HepG2 (cell line): ENCODE data around the gene ZBTB2. TPM values are rescaled to one million over a fixed set of nuclear protein-coding genes. Genes with fewer than 3 reads are reported as not detected.

Source experiments
- ASH2L ChIP-seq: fragments of 300-600, 200-600 bp; sonication (generic); IDR thresholded peaks from 2 replicates; pipeline ENCODE4 v1.7.0; 2017; ENCODE audit warnings: low read depth, mild to moderate bottlenecking, moderate library complexity, mixed read lengths, low read length; ENCODE audit not compliant: insufficient read length
- ATAD3A ChIP-seq: sonication (generic); formaldehyde crosslinking; IDR thresholded peaks from 2 replicates; pipeline ENCODE4 v1.4.0; 2020; ENCODE audit warnings: missing genetic modification reagents
- FOXK1 ChIP-seq: sonication (generic); formaldehyde crosslinking; IDR thresholded peaks from 2 replicates; pipeline ENCODE4 v1.4.0; 2020; ENCODE audit warnings: low read depth, missing genetic modification reagents, borderline replicate concordance
- HES4 ChIP-seq: sonication (generic); formaldehyde crosslinking; IDR thresholded peaks from 2 replicates; pipeline ENCODE4 v1.9.0; 2021; ENCODE audit warnings: mild to moderate bottlenecking, missing genetic modification reagents, borderline replicate concordance
- MBD4 ChIP-seq: IDR thresholded peaks from 2 replicates; pipeline ENCODE4 v1.6.1; 2012; ENCODE audit warnings: low read length, inconsistent platforms, borderline replicate concordance
- MNT ChIP-seq: fragments of 450-650 bp; IDR thresholded peaks from 2 replicates; pipeline ENCODE4 v1.6.1; 2016
- NCOA1 ChIP-seq: sonication (generic); formaldehyde crosslinking; IDR thresholded peaks from 2 replicates; pipeline ENCODE4 v1.9.0; 2021; ENCODE audit warnings: missing genetic modification reagents
- NCOA2 ChIP-seq: sonication (generic); formaldehyde crosslinking; IDR thresholded peaks from 2 replicates; pipeline ENCODE4 v1.8.0; 2022; ENCODE audit warnings: inconsistent platforms
- NFKBIZ ChIP-seq: IDR thresholded peaks from 2 replicates; pipeline ENCODE4 v1.6.1; 2018; ENCODE audit warnings: missing genetic modification reagents, missing compliant biosample characterization
- NR2F1 ChIP-seq, 2 experiments: fragments of 450-650 bp in 1 of 2; formaldehyde crosslinking in 1 of 2; IDR thresholded peaks; 2 replicates each; pipeline versions ENCODE4 v1.5.0 to v1.6.1; 2016 to 2020; ENCODE audit warnings: mild to moderate bottlenecking in 1 of 2, missing compliant biosample characterization in 1 of 2, missing genetic modification reagents in 1 of 2, moderate library complexity in 1 of 2
- PHB2 ChIP-seq: fragments of 450-650 bp; IDR thresholded peaks from 2 replicates; pipeline ENCODE4 v1.6.1; 2018; ENCODE audit not compliant: partially characterized antibody
- RFXAP ChIP-seq: sonication (generic); formaldehyde crosslinking; IDR thresholded peaks from 2 replicates; pipeline ENCODE4 v1.4.0; 2020; ENCODE audit warnings: missing genetic modification reagents, borderline replicate concordance
- SIX1 ChIP-seq: sonication (generic); formaldehyde crosslinking; IDR thresholded peaks from 2 replicates; pipeline ENCODE4 v1.4.0; 2020; ENCODE audit warnings: missing genetic modification reagents, borderline replicate concordance
- SOX13 ChIP-seq, 3 experiments: fragments of 450-650 bp in 1 of 3; sonication (generic) in 1 of 3; formaldehyde crosslinking in 1 of 3; IDR thresholded peaks in 2 of 3; conservative IDR thresholded peaks in 1 of 3; 2 replicates each; pipeline versions ENCODE4 v1.5.0 to v1.6.1; 2016 to 2020; ENCODE audit warnings: antibody characterized with exemption in 1 of 3, mild to moderate bottlenecking in 1 of 3, missing compliant biosample characterization in 1 of 3, missing genetic modification reagents in 1 of 3, moderate library complexity in 1 of 3
- SP5 ChIP-seq: IDR thresholded peaks from 2 replicates; pipeline ENCODE4 v1.6.1; 2016; ENCODE audit warnings: low read depth, borderline replicate concordance
- TEF ChIP-seq: sonication (generic); formaldehyde crosslinking; IDR thresholded peaks from 2 replicates; pipeline ENCODE4 v1.5.0; 2020; ENCODE audit warnings: missing genetic modification reagents
- ZBTB7A ChIP-seq: sonication (generic); formaldehyde crosslinking; IDR thresholded peaks from 2 replicates; pipeline ENCODE4 v1.8.0; 2022; ENCODE audit warnings: mild to moderate bottlenecking, missing genetic modification reagents
- ZNF143 ChIP-seq: sonication (generic); formaldehyde crosslinking; IDR thresholded peaks from 2 replicates; pipeline ENCODE4 v1.4.0; 2020; ENCODE audit warnings: missing genetic modification reagents
- ZNF205 ChIP-seq: IDR thresholded peaks from 2 replicates; pipeline ENCODE4 v1.6.1; 2018; ENCODE audit warnings: missing biosample characterization, missing genetic modification reagents
- ZNF251 ChIP-seq: sonication (generic); formaldehyde crosslinking; IDR thresholded peaks from 2 replicates; pipeline ENCODE4 v1.9.0; 2021; ENCODE audit warnings: mild to moderate bottlenecking, missing genetic modification reagents
- ZNF264 ChIP-seq: sonication (generic); formaldehyde crosslinking; IDR thresholded peaks from 2 replicates; pipeline ENCODE4 v1.4.0; 2020; ENCODE audit warnings: missing genetic modification reagents
- ZNF274 ChIP-seq: sonication (generic); formaldehyde crosslinking; IDR thresholded peaks from 2 replicates; pipeline ENCODE4 v1.5.1; 2020; ENCODE audit warnings: mild to moderate bottlenecking, missing genetic modification reagents
- ZNF382 ChIP-seq: sonication (generic); formaldehyde crosslinking; IDR thresholded peaks from 2 replicates; pipeline ENCODE4 v1.5.0; 2020; ENCODE audit warnings: missing genetic modification reagents, mild to moderate bottlenecking, borderline replicate concordance
- ZNF512 ChIP-seq: sonication (generic); formaldehyde crosslinking; IDR thresholded peaks from 2 replicates; pipeline ENCODE4 v1.4.0; 2020; ENCODE audit warnings: mild to moderate bottlenecking, missing genetic modification reagents
- ZNF550 ChIP-seq: sonication (generic); formaldehyde crosslinking; IDR thresholded peaks from 2 replicates; pipeline ENCODE4 v1.4.0; 2020; ENCODE audit warnings: mild to moderate bottlenecking, missing genetic modification reagents, borderline replicate concordance
- ZNF558 ChIP-seq: sonication (generic); formaldehyde crosslinking; IDR thresholded peaks from 2 replicates; pipeline ENCODE4 v1.9.0; 2022; ENCODE audit warnings: mild to moderate bottlenecking, missing genetic modification reagents, borderline replicate concordance
- ZNF749 ChIP-seq: sonication (generic); formaldehyde crosslinking; IDR thresholded peaks from 2 replicates; pipeline ENCODE4 v1.8.0; 2022; ENCODE audit warnings: mild to moderate bottlenecking, missing genetic modification reagents, moderate library complexity, borderline replicate concordance
- polyA plus RNA-seq, 8 experiments: library from polyadenylated mRNA; depleted of rRNA in 3 of 8; stranded (reverse) in 7 of 8; unstranded in 1 of 8; fragments of >200 nt; fragmentation: Illumina TruSeq in 4 of 8; extraction: Trizol in 4 of 8; gene quantifications; 2 replicates each; pipeline versions ENCODE4 v1.2.1 to v1.2.3, GENCODE V29; 2011 to 2016; ENCODE audit warnings: low read depth in 4 of 8, missing spikeins in 1 of 8, mixed read lengths in 1 of 8; ENCODE audit not compliant: insufficient read depth in 1 of 8
- total RNA-seq, 5 experiments: library from RNA; depleted of rRNA; stranded (reverse); fragments of >200 nt; fragmentation: Illumina TruSeq; extraction: Trizol; gene quantifications; 2 replicates each; pipeline ENCODE4 v1.2.3, GENCODE V29; 2016; ENCODE audit warnings: low read depth in 1 of 5

Gene ZBTB2
- total and polyA plus RNA-seq, 2 of the 13 experiments (the other 11 are each of a cell fraction or from before 2014, with no cell fraction given), result 15.4 to 22.8 TPM

- TF ChIP-seq SOX13 (IDR thresholded peaks at IDR 0.05) (no peak), SOX13 (CRISPR knock-in tag; conservative IDR thresholded peaks at IDR 0.05 in 1 of 2, IDR thresholded peaks at IDR 0.05 in 1 of 2) (peak in 1 of 2 experiments; percentile 48; a peak in 1 of 4 replicates), ZNF264 (CRISPR knock-in tag) (no peak; the same call in 1 of the 2 replicates), NFKBIZ (0 out of 2 replicates have a peak, but pooled peaks have one; percentile 22), SIX1 (CRISPR knock-in tag) (peak; percentile 33; the same call in 1 of the 2 replicates), ATAD3A (no peak), ZNF382 (CRISPR knock-in tag) (no peak), ZNF251 (no peak), ZNF205 (no peak; the same call in 1 of the 2 replicates), NCOA1 (CRISPR knock-in tag) (no peak), PHB2 (no peak), ZNF143 (CRISPR knock-in tag) (peak; percentile 57; the same call in 1 of the 2 replicates), TEF (CRISPR knock-in tag) (peak; percentile 8; the same call in 1 of the 2 replicates), RFXAP (peak; percentile 77; the same call in 1 of the 2 replicates), FOXK1 (CRISPR knock-in tag) (peak; percentile 64), ZNF558 (CRISPR knock-in tag) (no peak), ZNF749 (CRISPR knock-in tag) (peak; percentile 78; the same call in 1 of the 2 replicates), MNT (peak; percentile 47; the same call in 1 of the 2 replicates), NCOA2 (CRISPR knock-in tag) (peak; percentile 35; the same call in 1 of the 2 replicates), ZNF274 (CRISPR knock-in tag) (0 out of 2 replicates have a peak, but pooled peaks have one; percentile 21), SP5 (CRISPR knock-in tag) (peak; percentile 85), HES4 (CRISPR knock-in tag) (no peak), MBD4 (no peak), ZNF512 (CRISPR knock-in tag) (no peak), ZNF550 (no peak), NR2F1 (CRISPR knock-in tag; IDR thresholded peaks at IDR 0.05) (no peak), ASH2L (no peak), ZBTB7A (CRISPR knock-in tag) (no peak; the same call in 1 of the 2 replicates)
Measured at GRCh38 chr6:151390276-151390850, 996 bp downstream of the ZBTB2 start (continued).
